Breast epithelium (tissue), 4 donors: ENCODE data around the gene GIMAP5. TPM values are rescaled to one million over a fixed set of nuclear protein-coding genes. Genes with fewer than 3 reads are reported as not detected.

Experiments used
- DNase-seq, 2 donors: peaks; one replicate each; pipeline ENCODE4 v3.0.0-alpha.2; 2019; ENCODE audit warnings: low spot score in 2 of 2
- H3K27ac ChIP-seq, 2 donors: fragments of 200-600 bp; sonication (generic) in 1 of 2; one replicate each; pipeline ENCODE4 v1.5.1; 2016 to 2019; ENCODE audit warnings: mild to moderate bottlenecking in 1 of 2
- H3K27me3 ChIP-seq, 2 donors: fragments of 200-600 bp; sonication (generic) in 1 of 2; one replicate each; pipeline versions ENCODE4 v1.5.1 to v1.6.0; 2017 to 2019; ENCODE audit warnings: control low read depth in 1 of 2, mild to moderate bottlenecking in 1 of 2
- H3K36me3 ChIP-seq: fragments of 200-600 bp; one replicate; pipeline ENCODE4 v1.5.1; 2019
- H3K4me1 ChIP-seq, 2 donors: fragments of 200-600 bp; sonication (generic); one replicate each; pipeline ENCODE4 v1.5.1; 2016 to 2019; ENCODE audit warnings: control low read depth in 1 of 2
- H3K4me3 ChIP-seq, 3 donors: fragments of 200-600 bp; sonication (generic); 1 replicate in 2 of 3; 2 replicates in 1 of 3; pipeline ENCODE4 v1.5.1; 2016 to 2019; ENCODE audit warnings: mild to moderate bottlenecking in 3 of 3, moderate library complexity in 2 of 3
- H3K9me3 ChIP-seq, 2 donors: fragments of 200-600 bp; sonication (generic) in 1 of 2; one replicate each; pipeline ENCODE4 v1.5.1; 2016 to 2019; ENCODE audit warnings: control low read depth in 1 of 2
- CTCF ChIP-seq, 3 donors: fragments of 450-650 bp; IDR thresholded peaks; one replicate each; pipeline ENCODE4 v1.5.1; 2016 to 2017; ENCODE audit warnings: antibody characterized with exemption in 3 of 3, mild to moderate bottlenecking in 3 of 3, moderate library complexity in 3 of 3
- POLR2A ChIP-seq: fragments of 450-650 bp; IDR thresholded peaks from one replicate; pipeline ENCODE4 v1.6.1; 2016; ENCODE audit warnings: antibody characterized with exemption, mild to moderate bottlenecking, moderate library complexity
- POLR2AphosphoS5 ChIP-seq, 3 donors: sonication (generic); formaldehyde crosslinking; IDR thresholded peaks; one replicate each; pipeline ENCODE4 v1.6.1; 2017; ENCODE audit warnings: antibody characterized with exemption in 3 of 3
- intact Hi-C: fragments of 100-400 bp; cut with DNase I; formaldehyde crosslinking; loops from one replicate; pipeline ENCODE4 v1.15.1; 2023; ENCODE audit warnings: low total_unique reads
- total RNA-seq, 3 donors: library from RNA; depleted of rRNA; stranded (reverse); fragments of >200 nt; gene quantifications; one replicate each; pipeline ENCODE4 v1.1.0, GENCODE V29; 2016

GIMAP5 gene
- total RNA-seq, 3 donors from 2014 or later: 18.7 to 36.0 (median 30.5) TPM

- no peaks in the 10 kb centered on the region for H3K4me1 ChIP-seq
- H3K4me3 ChIP-seq: no peak overlapping the region
- TF ChIP-seq POLR2AphosphoS5 (IDR thresholded peaks at IDR 0.05) (no peak), CTCF (IDR thresholded peaks at IDR 0.05) (no peak), POLR2A (no peak)
- H3K27ac ChIP-seq: peak overlapping the region in 1 of 2 donors; percentile 19
- no peaks in the 10 kb centered on the region for H3K9me3 ChIP-seq
- no peaks in the 10 kb centered on the region for H3K27me3 ChIP-seq
- DNase-seq: no peak
- no peaks in the 10 kb centered on the region for H3K36me3 ChIP-seq
- intact Hi-C loops: no loop called here
Measured at GRCh38 chr7:150719960-150720891, 17.0 kb upstream of the GIMAP5 start.

GRCh38 chr7:150721970-150722373 is 15.2 kb upstream of the GIMAP5 start:
- Histone ChIP-seq H3K36me3 (no peaks in the 10 kb centered on the region), H3K27ac (peak overlapping the region in 1 of 2 donors; percentile 81), H3K27me3 (no peaks in the 10 kb centered on the region), H3K4me3 (peak overlapping the region in 1 of 3 donors; percentile 25), H3K9me3 (peaks cover 0 to 5% of the 10 kb centered on the region in 2 donors), H3K4me1 (no peaks in the 10 kb centered on the region)
- intact Hi-C loops: no loop called here
- TF ChIP-seq POLR2A: no peak
- TF ChIP-seq POLR2AphosphoS5 (IDR thresholded peaks at IDR 0.05): no peak
- no peak for TF ChIP-seq CTCF (IDR thresholded peaks at IDR 0.05)
- no peak for DNase-seq

- intact Hi-C loops: no loop called here
- peak overlapping the region in 1 of 2 donors; percentile 81 for H3K27ac ChIP-seq
- H3K27me3 ChIP-seq: no peaks in the 10 kb centered on the region
- peak overlapping the region in 1 of 3 donors; percentile 25 for H3K4me3 ChIP-seq
- H3K36me3 ChIP-seq: no peaks in the 10 kb centered on the region
- H3K4me1 ChIP-seq: no peaks in the 10 kb centered on the region
- peaks cover 0 to 5% of the 10 kb centered on the region in 2 donors for H3K9me3 ChIP-seq
- TF ChIP-seq POLR2A (no peak), CTCF (IDR thresholded peaks at IDR 0.05) (no peak), POLR2AphosphoS5 (IDR thresholded peaks at IDR 0.05) (no peak)
- no peak for DNase-seq
Measured at GRCh38 chr7:150722431-150722931, 14.7 kb upstream of the GIMAP5 start.

- no peak for DNase-seq
- peaks cover 0 to 15% of the 10 kb centered on the region in 2 donors for H3K9me3 ChIP-seq
- H3K36me3 ChIP-seq: no peaks in the 10 kb centered on the region
- no peak overlapping the region for H3K27ac ChIP-seq
- H3K27me3 ChIP-seq: no peaks in the 10 kb centered on the region
- TF ChIP-seq CTCF (IDR thresholded peaks at IDR 0.05) (no peak), POLR2A (no peak), POLR2AphosphoS5 (IDR thresholded peaks at IDR 0.05) (no peak)
- intact Hi-C loops: no loop called here
- no peak overlapping the region for H3K4me3 ChIP-seq
- H3K4me1 ChIP-seq: no peaks in the 10 kb centered on the region
Measured at GRCh38 chr7:150723467-150723866, 13.8 kb upstream of the GIMAP5 start.

- peaks cover 0 to 21% of the 10 kb centered on the region in 2 donors for H3K9me3 ChIP-seq
- no peak for DNase-seq
- H3K27me3 ChIP-seq: no peaks in the 10 kb centered on the region
- H3K36me3 ChIP-seq: no peaks in the 10 kb centered on the region
- H3K27ac ChIP-seq: no peak overlapping the region
- H3K4me3 ChIP-seq: no peak overlapping the region
- intact Hi-C loops: no loop called here
- no peaks in the 10 kb centered on the region for H3K4me1 ChIP-seq
- TF ChIP-seq CTCF (IDR thresholded peaks at IDR 0.05) (no peak), POLR2AphosphoS5 (IDR thresholded peaks at IDR 0.05) (no peak), POLR2A (no peak)
Measured at GRCh38 chr7:150727381-150727780, 9.8 kb upstream of the GIMAP5 start.
